ENCODE data around the gene FOXN1.

- TF ChIP-seq YY1 (IDR thresholded peaks at IDR 0.05; ENCODE audit: insufficient read depth, insufficient read length) (no peak), ZNF274 (IDR thresholded peaks at IDR 0.05; ENCODE audit: low read depth, low read length) (no peak), SUZ12 (IDR thresholded peaks at IDR 0.05; ENCODE audit: extremely low read depth, insufficient read depth, insufficient read length) (no peak)
These were observed 6.8 kb upstream of the FOXN1 start for GRCh38 chr17:28499364-28499664.

Data from NT2/D1 (cell line).